Measurements from ENCODE around the gene CCL4. TPM values are rescaled to one million over a fixed set of nuclear protein-coding genes. Genes with fewer than 3 reads are reported as not detected.
"Not testable (repeated sequence)": the region's sequence is repeated elsewhere in the genome, so short reads cannot be mapped to it uniquely, and the experiment has no call there.

CCL4 gene
- total and polyA plus RNA-seq, 2 donors (not counting 1 experiment from before 2014, with no cell fraction given): 3.5 to 7.6 TPM

- intact Hi-C loops (cut with micrococcal nuclease): not testable (repeated sequence)
These were observed 15.6 kb upstream of the CCL4 start for GRCh38 chr17:36087897-36088572.

GRCh38 chr17:36088670-36089338, 14.8 kb upstream of the CCL4 start:
- DNase-seq: no peak
- WGBS (ENCODE audit: insufficient coverage): 95% methylated on average over 10 of the region's 14 CpGs

More at GRCh38 chr17:36087897-36088572, 15.6 kb upstream of the CCL4 start:
- no CpG with 5 or more reads among the region's 10 CpGs for WGBS (ENCODE audit: insufficient coverage)
- H2AFZ ChIP-seq (ENCODE audit: insufficient read depth, low read depth, low read length, poor library complexity, severe bottlenecking); H3K79me2 ChIP-seq (ENCODE audit: control insufficient read depth, insufficient read depth, low read length); H3K9me3 Mint-ChIP-seq (ENCODE audit: insufficient read depth); H3K36me3 ChIP-seq (replicated peaks in 1 of 2; ENCODE audit: control extremely low read depth in 1 of 2, control insufficient read depth in 1 of 2, extremely low read depth in 1 of 2, insufficient read depth in 2 of 2, low read length in 1 of 2); H3K9ac ChIP-seq (ENCODE audit: low read length); H4K20me1 ChIP-seq (ENCODE audit: control insufficient read depth, insufficient read depth, low read length, poor library complexity, severe bottlenecking); POLR2A ChIA-PET; H3K27me3 Mint-ChIP-seq; DNase-seq; H3K27me3 ChIP-seq (replicated peaks in 1 of 4; ENCODE audit: control extremely low read depth in 1 of 4, control insufficient read depth in 3 of 4, insufficient read depth in 4 of 4, low read length in 3 of 4); H3K9me3 ChIP-seq (ENCODE audit: control extremely low read depth in 1 of 3, control insufficient read depth in 2 of 3, insufficient read depth in 1 of 3, low read length in 2 of 3); H3K27ac ChIP-seq (ENCODE audit: low read length in 2 of 2); H3K4me3 ChIP-seq (ENCODE audit: control extremely low read depth in 1 of 5, extremely low read depth in 1 of 5, insufficient read depth in 1 of 5, low read depth in 2 of 5, low read length in 4 of 5); H3K4me3 Mint-ChIP-seq; ATAC-seq (ENCODE audit: low read depth); H3K4me2 ChIP-seq (replicated peaks; ENCODE audit: low read depth, low read length, poor library complexity, severe bottlenecking); H3K27ac Mint-ChIP-seq: not testable (repeated sequence)
- H3K4me1 ChIP-seq (ENCODE audit: control insufficient read depth in 2 of 2, insufficient read depth in 2 of 2, low read length in 2 of 2): peaks cover 46 to 47% of the 10 kb centered on the region in 2 donors
- H3K4me1 Mint-ChIP-seq: peaks cover 65% of the 10 kb centered on the region
- CTCF ChIA-PET: interaction anchor here (0.9 to 1.2 kb wide), 2 partner anchors 15 to 61 kb away, joined by 5 read pairs; no protein-coding TSS in a partner anchor

More at GRCh38 chr17:36088670-36089338, 14.8 kb upstream of the CCL4 start:
- Histone ChIP-seq H3K9me3 (ENCODE audit: control extremely low read depth in 1 of 3, control insufficient read depth in 2 of 3, insufficient read depth in 1 of 3, low read length in 2 of 3) (peaks cover 0 to 6% (median 0%) of the 10 kb centered on the region in 3 donors), H2AFZ (ENCODE audit: insufficient read depth, low read depth, low read length, poor library complexity, severe bottlenecking) (no peak overlapping the region), H3K4me1 (ENCODE audit: control insufficient read depth in 2 of 2, insufficient read depth in 2 of 2, low read length in 2 of 2) (peaks cover 42 to 44% of the 10 kb centered on the region in 2 donors), H3K27me3 (replicated peaks in 1 of 4; ENCODE audit: control extremely low read depth in 1 of 4, control insufficient read depth in 3 of 4, insufficient read depth in 4 of 4, low read length in 3 of 4) (no peaks in the 10 kb centered on the region), H3K27ac (ENCODE audit: low read length in 2 of 2) (peak overlapping the region; percentile 58 to 85), H3K36me3 (replicated peaks in 1 of 2; ENCODE audit: control extremely low read depth in 1 of 2, control insufficient read depth in 1 of 2, extremely low read depth in 1 of 2, insufficient read depth in 2 of 2, low read length in 1 of 2) (no peaks in the 10 kb centered on the region), H4K20me1 (ENCODE audit: control insufficient read depth, insufficient read depth, low read length, poor library complexity, severe bottlenecking) (no peaks in the 10 kb centered on the region), H3K4me2 (replicated peaks; ENCODE audit: low read depth, low read length, poor library complexity, severe bottlenecking) (peak overlapping the region; percentile 70), H3K4me3 (ENCODE audit: control extremely low read depth in 1 of 5, extremely low read depth in 1 of 5, insufficient read depth in 1 of 5, low read depth in 2 of 5, low read length in 4 of 5) (peak overlapping the region in 2 of 5 experiments; percentile 36 to 43), H3K79me2 (ENCODE audit: control insufficient read depth, insufficient read depth, low read length) (no peaks in the 10 kb centered on the region), H3K9ac (ENCODE audit: low read length) (peak overlapping the region; percentile 44)
- Mint-ChIP-seq H3K9me3 (ENCODE audit: insufficient read depth) (no peaks in the 10 kb centered on the region), H3K27me3 (no peaks in the 10 kb centered on the region), H3K27ac (peak overlapping the region; percentile 87), H3K4me3 (peak overlapping the region; percentile 89), H3K4me1 (peaks cover 63% of the 10 kb centered on the region)
- ChIA-PET CTCF (interaction anchor here (0.9 to 2.1 kb wide), 5 partner anchors 14 to 60 kb away, joined by 4 to 11 read pairs (median 5); partner anchors contain the start of gene CCL4), POLR2A (no interaction called here)
- intact Hi-C loops (cut with micrococcal nuclease): no loop called here
- TF ChIP-seq EZH2 (IDR thresholded peaks at IDR 0.05; ENCODE audit: borderline replicate concordance, insufficient read depth, low read depth, low read length, poor library complexity, severe bottlenecking): no peak
- no peak for TF ChIP-seq CTCF (IDR thresholded peaks at IDR 0.05)
- no peak for ATAC-seq (ENCODE audit: low read depth)
